Left renal pelvis (tissue), 4 donors: ENCODE measurements around the gene COL6A3. TPM values are rescaled to one million over a fixed set of nuclear protein-coding genes. Genes with fewer than 3 reads are reported as not detected.
A peak's percentile ranks its signal among the peaks of the same experiment; 100 is the strongest.

Experiments used
- DNase-seq, 4 donors: peaks; one replicate each; pipeline ENCODE4 v3.0.0-alpha.2; 2013; ENCODE audit warnings: low read depth in 4 of 4, low spot score in 3 of 4
- polyA plus RNA-seq, 4 donors: library from polyadenylated mRNA; unstranded; fragments of 120-200 nt; gene quantifications; one replicate each; pipeline ENCODE4 v1.2.1, GENCODE V29; 2013; ENCODE audit not compliant: insufficient read length in 4 of 4

Gene COL6A3
- polyA plus RNA-seq, 4 donors, result 200 to 266 (median 254) TPM

GRCh38 chr2:237351046-237351445 is 62.9 kb downstream of the COL6A3 start:
- DNase-seq, result no peak

- DNase-seq, result no peak
Measured at GRCh38 chr2:237350597-237350996, 63.4 kb downstream of the COL6A3 start.

DNA sequence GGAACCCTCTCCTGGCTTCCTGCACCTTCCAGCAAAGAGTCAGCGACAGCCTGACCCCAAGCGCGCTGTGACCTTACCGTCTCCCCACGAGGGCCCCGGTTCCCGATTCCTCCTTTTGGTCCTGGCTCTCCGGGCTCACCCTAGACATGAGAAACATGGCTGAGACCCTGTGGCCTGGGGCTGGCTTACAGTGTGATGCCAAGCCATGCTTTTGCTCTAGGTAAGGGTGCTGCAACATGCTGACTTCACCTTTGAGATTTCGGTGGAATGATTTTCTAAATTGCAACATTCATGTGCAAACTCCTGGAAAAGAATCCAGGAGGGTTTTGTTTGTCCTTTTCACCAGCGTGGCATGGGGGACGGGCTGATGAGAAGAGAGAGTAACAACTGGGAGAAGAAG is 63.9 kb downstream of the COL6A3 start:
- DNase-seq, result no peak

GRCh38 chr2:237348281-237348865 is 65.6 kb downstream of the COL6A3 start:
- no peak for DNase-seq

DNA sequence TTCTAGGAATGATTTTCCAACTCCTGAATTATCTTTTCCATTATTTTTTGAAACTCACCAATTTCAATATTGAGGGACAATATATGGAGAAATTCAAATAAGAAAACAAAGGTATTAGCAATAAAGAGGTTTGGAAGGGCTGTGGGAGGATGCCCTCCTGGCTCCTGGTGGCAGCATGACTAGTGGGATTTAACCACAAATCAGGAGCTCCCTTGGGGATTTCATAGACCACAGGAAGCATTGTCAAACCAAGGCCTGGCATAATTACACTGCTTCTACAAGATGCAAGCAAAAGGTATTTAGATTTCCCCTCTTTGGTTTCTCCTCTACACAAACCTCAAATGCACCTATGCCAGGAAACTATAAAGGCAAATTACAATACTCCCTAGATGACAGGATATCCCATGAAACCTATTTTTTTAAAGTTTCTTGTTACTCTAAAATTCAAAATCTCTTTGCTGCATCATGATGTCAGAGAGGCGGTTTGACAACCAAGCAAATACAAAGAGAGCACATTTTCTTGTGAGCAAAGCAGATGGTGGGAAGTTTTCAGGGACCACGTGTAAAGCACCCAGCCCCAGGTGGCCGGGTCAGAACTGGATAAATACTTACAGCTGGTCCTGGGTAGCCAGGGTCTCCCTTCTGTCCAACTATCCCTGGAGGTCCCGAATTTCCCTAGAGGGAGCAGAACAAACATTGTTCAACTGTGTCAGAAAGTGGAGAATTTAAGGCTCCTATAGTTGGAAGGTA is 67.9 kb downstream of the COL6A3 start:
- no peak for DNase-seq

- DNase-seq, result no peak
Measured at GRCh38 chr2:237345411-237345810, 68.6 kb downstream of the COL6A3 start.

- no peak for DNase-seq
Measured at GRCh38 chr2:237344942-237345341, 69.0 kb downstream of the COL6A3 start.

- no peak for DNase-seq
Measured at GRCh38 chr2:237343993-237344392, 70.0 kb downstream of the COL6A3 start.

DNA sequence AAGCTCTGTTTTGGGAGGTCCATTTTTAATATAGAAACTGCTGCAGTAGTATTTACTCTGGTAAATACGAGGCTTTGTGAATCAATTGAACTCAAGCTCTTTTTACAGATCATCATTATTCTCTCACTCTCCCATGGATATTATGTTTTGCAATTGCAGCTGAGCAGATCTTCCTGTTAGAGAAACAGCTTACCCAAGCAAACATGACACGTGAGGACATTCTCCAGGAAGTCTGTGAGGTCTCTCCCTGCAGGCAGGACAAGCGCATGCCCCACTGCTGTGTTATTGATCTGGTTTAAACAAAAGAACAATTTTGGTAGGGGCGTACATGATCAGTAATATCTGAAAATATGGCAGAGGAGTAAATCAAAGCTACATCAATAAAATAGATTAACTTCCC is 72.1 kb downstream of the COL6A3 start:
- DNase-seq, result no peak

DNA sequence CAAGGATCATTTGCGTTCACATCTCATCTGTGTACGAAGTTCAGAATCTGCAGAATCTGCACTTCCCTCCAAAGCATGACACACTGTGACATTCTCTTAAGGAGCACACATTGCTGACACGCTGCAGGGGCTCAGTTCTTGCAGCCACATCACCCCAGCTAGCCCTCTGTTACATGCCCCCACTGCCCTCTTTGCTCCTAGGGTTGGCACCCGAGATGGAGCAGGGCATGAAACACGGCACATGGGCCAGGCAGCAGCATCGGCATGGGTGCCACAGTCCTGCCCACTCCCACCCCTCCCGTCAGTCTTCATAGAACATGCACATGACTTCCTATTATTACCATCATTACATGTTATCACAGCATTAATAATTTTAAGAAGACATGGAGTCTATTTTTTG is 76.4 kb downstream of the COL6A3 start:
- DNase-seq, result no peak

DNA sequence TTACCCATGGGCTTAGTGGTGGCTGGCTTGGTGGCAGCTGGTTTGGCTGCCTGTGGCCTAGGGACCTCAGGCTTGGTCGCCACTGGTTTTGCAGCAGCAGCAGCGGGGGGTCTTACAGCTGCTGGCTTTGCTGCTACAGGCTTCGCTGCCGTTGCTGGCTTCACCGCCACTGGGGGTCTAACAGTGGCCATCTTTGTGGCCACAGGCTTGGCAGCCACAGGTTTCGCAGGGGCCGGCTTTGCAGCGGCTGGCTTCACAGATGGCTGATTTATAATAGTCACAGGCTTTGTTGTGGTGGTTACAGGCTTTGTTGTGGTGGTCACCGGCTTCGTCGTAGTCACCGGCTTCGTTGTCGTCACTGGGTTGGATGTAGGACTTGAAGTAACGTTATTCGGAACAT is 77.8 kb downstream of the COL6A3 start:
- DNase-seq, result no peak

DNA sequence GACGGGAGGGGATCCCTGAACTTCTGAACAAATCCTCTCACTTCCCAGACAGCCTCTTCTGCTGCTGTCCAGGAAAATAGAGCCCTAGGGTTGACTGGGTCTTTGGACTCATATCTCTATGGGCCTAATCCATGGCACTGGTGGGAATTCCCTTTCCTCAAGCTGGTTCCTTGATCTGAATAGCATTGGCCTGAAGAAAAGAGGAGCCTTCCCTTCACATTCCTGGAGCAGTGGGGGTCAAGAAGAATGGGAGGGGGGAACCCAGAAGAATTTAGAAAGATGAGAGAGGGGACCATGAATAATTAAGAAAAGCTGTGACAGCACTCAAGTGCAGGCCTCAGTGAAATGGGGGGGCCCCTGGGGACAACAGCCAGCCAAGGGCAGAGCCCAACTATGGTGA is 80.2 kb downstream of the COL6A3 start:
- no peak for DNase-seq

DNA sequence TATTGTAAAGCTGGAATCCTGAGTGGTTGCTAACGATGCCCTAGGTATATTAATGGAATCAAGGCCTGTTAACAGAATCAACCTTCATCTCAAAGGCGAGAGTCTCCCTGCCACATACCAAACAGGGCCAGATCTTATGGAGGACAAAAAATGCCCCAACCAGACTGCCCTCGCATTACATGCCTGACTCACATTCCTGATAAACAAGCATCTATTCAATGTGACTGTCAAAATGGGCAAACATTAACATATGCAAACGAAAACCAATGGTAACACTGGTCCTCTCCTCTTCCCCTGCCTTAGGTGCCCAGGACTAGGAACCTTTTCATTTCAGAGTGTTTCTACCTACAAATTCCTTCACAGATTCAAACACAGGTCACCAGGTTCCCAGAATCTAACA is 83.4 kb downstream of the COL6A3 start:
- no peak for DNase-seq

- no peak for DNase-seq
Measured at GRCh38 chr2:237327175-237327950, 86.6 kb downstream of the COL6A3 start.

GRCh38 chr2:237326266-237327171 is 87.4 kb downstream of the COL6A3 start:
- peak; percentile 57 to 70 (median 66) for DNase-seq

DNA sequence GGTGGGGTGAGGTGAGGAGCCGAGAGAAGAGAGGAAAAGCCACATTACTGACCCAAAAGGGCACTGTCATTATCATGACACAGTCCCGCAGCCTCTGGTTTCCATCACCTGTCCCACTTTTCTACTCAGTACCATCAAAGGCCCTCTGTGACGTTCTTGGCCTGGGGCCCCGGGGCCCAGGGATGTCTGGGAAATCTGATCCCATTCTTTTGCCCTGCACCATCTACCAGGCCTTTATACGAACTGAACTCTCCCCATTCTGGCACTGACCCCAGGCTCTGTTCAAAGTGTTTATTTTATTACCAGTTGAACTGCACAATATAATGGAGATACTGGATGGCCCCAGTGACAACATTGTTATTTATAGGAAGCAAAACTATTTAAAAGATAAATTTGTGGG is 89.1 kb downstream of the COL6A3 start:
- DNase-seq, result no peak

DNA sequence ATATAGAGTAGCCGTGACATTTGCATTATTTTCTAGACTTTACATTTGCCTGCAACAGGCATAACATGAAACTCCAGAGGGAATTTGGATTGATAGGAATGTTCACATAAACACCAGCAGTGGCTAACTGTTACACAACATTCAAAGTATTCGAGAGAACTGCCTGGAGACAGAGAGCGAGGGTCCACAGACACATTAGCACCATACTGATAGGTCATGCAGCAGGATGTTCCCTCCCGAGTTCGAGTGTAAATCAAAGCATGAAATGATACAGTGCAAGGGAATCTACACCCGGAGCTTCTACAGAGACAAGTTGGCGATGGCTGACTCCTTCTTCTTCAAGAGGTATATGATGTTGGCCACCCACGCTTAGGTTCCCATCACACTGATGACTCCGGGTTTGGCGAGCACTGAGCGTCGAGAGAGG is 89.5 kb downstream of the COL6A3 start:
- DNase-seq, result no peak

DNA sequence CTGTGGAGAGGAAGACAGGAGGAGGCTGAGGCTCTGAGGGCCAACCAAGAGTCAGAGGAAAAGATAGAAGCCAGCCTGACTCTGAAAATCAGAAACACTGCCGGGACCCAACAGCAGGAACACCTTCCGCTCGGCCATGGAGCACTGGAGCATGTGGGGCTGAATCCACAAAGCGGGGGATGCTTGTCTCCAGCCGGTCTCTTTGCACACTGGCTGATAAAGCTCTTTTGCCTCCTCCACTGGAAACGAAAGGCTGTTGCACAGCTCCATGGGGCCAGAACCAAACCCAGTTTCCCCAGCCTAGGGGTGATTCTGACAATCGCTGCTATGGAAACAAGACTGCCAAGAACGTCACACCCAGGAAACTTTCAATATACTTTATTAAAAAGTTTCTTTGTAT is 90.3 kb downstream of the COL6A3 start:
- no peak for DNase-seq

DNA sequence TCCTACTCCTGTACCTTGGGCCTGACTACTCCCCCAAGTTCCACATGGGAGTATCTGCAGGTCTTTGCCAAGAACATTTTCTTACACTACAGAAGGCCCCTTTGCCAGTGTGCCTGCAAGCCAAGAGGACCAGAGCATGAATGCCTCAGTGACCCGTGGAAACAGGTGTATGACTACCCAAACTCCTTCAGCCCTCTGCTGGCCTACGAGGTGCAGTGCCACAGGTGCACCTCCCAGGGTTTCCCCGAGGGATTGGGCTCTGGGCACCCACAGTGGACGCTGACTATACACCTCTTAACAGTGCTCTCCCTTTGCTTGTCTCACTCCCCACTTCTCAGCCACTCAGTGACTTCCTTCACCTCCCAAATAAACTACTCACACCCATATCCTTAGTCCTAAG is 91.4 kb downstream of the COL6A3 start:
- no peak for DNase-seq

DNA sequence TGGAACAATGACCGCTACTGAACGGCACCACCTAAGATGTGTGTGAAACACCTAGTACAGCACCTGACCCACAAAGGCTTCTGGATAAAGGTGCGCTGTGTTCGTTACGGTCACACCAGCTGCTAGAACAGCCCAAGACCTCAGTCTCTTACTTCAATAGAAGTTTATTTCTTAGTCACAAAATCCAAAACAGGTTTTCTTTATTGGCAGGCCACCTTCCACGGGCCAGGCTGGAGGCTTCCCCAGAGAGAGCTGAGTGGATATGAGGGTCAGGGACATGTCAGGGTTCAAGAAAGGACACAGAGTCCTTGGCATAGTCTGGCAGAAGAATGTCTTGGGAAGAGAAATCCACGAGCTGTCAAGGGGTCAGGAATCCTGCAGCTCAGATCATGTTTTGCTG is 92.2 kb downstream of the COL6A3 start:
- DNase-seq, result no peak
